Measurements from ENCODE around the gene TCP10L. TPM values are rescaled to one million over a fixed set of nuclear protein-coding genes. Genes with fewer than 3 reads are reported as not detected.
A peak's percentile ranks its signal among the peaks of the same experiment; 100 is the strongest.

Gene TCP10L
- total and polyA plus RNA-seq, 2 of the 8 experiments (the other 6 are each of a cell fraction or from before 2014, with no cell fraction given), result 0.45 to 0.99 TPM

DNA sequence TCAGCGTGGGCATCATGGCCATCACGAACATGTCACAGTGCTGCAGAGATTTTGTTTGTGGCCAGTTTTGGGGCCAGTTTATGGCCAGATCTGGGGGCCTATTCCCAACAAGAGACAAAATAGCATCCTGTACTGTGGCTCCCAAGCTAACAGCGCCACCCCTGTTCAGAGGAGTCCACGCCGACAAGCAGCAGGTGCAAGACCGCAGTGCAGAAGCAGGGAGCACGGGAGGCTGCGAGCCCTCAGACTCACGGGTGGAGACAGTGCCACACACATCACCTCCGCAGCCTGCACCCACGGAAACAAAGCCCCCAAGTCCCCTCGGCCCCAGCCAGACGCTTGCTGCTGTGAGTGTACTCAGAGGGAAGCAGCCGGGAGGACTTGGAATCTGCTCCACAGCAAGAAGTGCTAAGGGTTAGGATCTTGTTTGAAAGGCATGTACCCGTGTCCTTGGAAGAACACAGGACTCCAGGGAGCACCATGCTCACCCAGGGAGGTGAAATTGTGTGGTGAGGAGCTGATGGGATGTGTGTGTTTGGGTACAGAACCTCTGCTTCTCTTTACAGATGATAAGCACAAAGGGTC, 7.1 kb downstream of the TCP10L start:
- Histone ChIP-seq H3K14ac (ENCODE audit: insufficient read length) (no peak overlapping the region), H3K4me1 (replicated peaks in 1 of 4; ENCODE audit: control insufficient read depth in 3 of 4, insufficient read depth in 4 of 4, low read length in 3 of 4) (no peaks in the 10 kb centered on the region), H3K4me2 (ENCODE audit: insufficient read depth in 1 of 2, low read depth in 2 of 2, low read length in 2 of 2) (no peak overlapping the region), H4K8ac (ENCODE audit: extremely low read depth, insufficient read depth, low read length) (peak overlapping the region; percentile 23; the same call in 1 of the 2 replicates), H4K20me1 (replicated peaks in 1 of 2; ENCODE audit: control insufficient read depth in 1 of 2, insufficient read depth in 2 of 2, low read length in 2 of 2) (no peaks in the 10 kb centered on the region), H3K18ac (ENCODE audit: extremely low read depth, low read length) (no peak overlapping the region), H3K79me2 (ENCODE audit: control insufficient read depth in 1 of 2, insufficient read depth in 2 of 2, low read length in 2 of 2) (no peaks in the 10 kb centered on the region), H3K27me3 (replicated peaks in 1 of 4; ENCODE audit: control insufficient read depth in 3 of 4, extremely low read depth in 1 of 4, insufficient read depth in 3 of 4, low read length in 3 of 4) (no peaks in the 10 kb centered on the region), H3K79me1 (ENCODE audit: low read depth, low read length) (no peaks in the 10 kb centered on the region), H3K4ac (replicated peaks; ENCODE audit: insufficient read length, low read depth, low read length) (no peak overlapping the region), H4K5ac (ENCODE audit: insufficient read length, low read depth, low read length) (no peak overlapping the region), H3K23me2 (ENCODE audit: low read depth, low read length) (no peaks in the 10 kb centered on the region), H3K9ac (replicated peaks in 1 of 4; ENCODE audit: extremely low read depth in 1 of 4, low read depth in 3 of 4, low read length in 3 of 4) (no peak overlapping the region), H2AFZ (ENCODE audit: low read length) (0 out of 2 replicates have a peak overlapping the region, but pooled peaks have one; percentile 2), H2BK20ac (ENCODE audit: low read length) (no peak overlapping the region), H2BK12ac (ENCODE audit: low read depth, low read length) (no peak overlapping the region), H3K27ac (ENCODE audit: low read depth, low read length) (no peak overlapping the region), H3K56ac (replicated peaks; ENCODE audit: insufficient read length, low read depth, low read length) (no peak overlapping the region), H2AK5ac (ENCODE audit: low read depth, low read length) (no peak overlapping the region), H3K4me3 (ENCODE audit: extremely low read depth in 1 of 4, insufficient read depth in 2 of 4, low read depth in 3 of 4, low read length in 4 of 4) (no peak overlapping the region), H2BK120ac (replicated peaks; ENCODE audit: low read depth, low read length) (no peak overlapping the region), H4K91ac (replicated peaks; ENCODE audit: insufficient read length, low read length) (no peak overlapping the region), H3K9me3 (ENCODE audit: insufficient read depth in 2 of 2, low read depth in 1 of 2, low read length in 1 of 2) (no peaks in the 10 kb centered on the region), H3K23ac (ENCODE audit: insufficient read length) (no peak overlapping the region), H2BK5ac (ENCODE audit: low read depth, low read length) (no peak overlapping the region), H2BK15ac (ENCODE audit: low read length) (no peak overlapping the region), H3K36me3 (ENCODE audit: control insufficient read depth in 2 of 4, insufficient read depth in 4 of 4, low read length in 3 of 4) (no peaks in the 10 kb centered on the region)
- ChIA-PET POLR2A (ENCODE audit: partially characterized antibody) (interaction anchor here (1.5 kb wide), 1 partner anchor 9 kb away, joined by 4 read pairs; no protein-coding TSS in a partner anchor), CTCF (ENCODE audit: partially characterized antibody) (interaction anchor here (0.5 to 10.0 kb wide), 19 partner anchors 9 to 220 kb away, joined by 3 to 112 read pairs (median 4); partner anchors contain the start of gene URB1)
- 29% methylated on average over 15 of the region's 15 CpGs; no CpG with 5 or more reads in 1 of the 2 experiments for WGBS, 2 experiments (ENCODE audit: extremely low coverage in 1 of 2, insufficient coverage in 1 of 2, insufficient read length in 1 of 2, insufficient replicate concordance in 2 of 2, low coverage in 1 of 2, low lambda C conversion rate in 2 of 2, missing lambda C conversion rate in 1 of 2)
- TF ChIP-seq RAD21 (IDR thresholded peaks at IDR 0.05 in 1 of 2, conservative IDR thresholded peaks at IDR 0.05 in 1 of 2; ENCODE audit: low read depth in 2 of 2, low read length in 2 of 2), result peak; percentile 79 to 84
- TF ChIP-seq, protein P1, sequence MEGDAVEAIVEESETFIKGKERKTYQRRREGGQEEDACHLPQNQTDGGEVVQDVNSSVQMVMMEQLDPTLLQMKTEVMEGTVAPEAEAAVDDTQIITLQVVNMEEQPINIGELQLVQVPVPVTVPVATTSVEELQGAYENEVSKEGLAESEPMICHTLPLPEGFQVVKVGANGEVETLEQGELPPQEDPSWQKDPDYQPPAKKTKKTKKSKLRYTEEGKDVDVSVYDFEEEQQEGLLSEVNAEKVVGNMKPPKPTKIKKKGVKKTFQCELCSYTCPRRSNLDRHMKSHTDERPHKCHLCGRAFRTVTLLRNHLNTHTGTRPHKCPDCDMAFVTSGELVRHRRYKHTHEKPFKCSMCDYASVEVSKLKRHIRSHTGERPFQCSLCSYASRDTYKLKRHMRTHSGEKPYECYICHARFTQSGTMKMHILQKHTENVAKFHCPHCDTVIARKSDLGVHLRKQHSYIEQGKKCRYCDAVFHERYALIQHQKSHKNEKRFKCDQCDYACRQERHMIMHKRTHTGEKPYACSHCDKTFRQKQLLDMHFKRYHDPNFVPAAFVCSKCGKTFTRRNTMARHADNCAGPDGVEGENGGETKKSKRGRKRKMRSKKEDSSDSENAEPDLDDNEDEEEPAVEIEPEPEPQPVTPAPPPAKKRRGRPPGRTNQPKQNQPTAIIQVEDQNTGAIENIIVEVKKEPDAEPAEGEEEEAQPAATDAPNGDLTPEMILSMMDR (IDR thresholded peaks at IDR 0.05; ENCODE audit: control extremely low read depth in 1 of 3, insufficient read depth in 1 of 3, low read depth in 1 of 3, low read length in 3 of 3), result peak; percentile 75 to 94 (median 79)
- no peak for TF ChIP-seq PHF8 (conservative IDR thresholded peaks at IDR 0.05; ENCODE audit: low read depth, low read length)
- FAIRE-seq, result no peak
- DNase-seq (ENCODE audit: low read depth in 1 of 2, low spot score in 2 of 2), result peak; percentile 23 to 70

Measured in H1 (cell line).